ENCODE data around the gene GNB1.

The GNB1 gene

GRCh38 chr1:1922702-1922955 is 31.7 kb upstream of the GNB1 start:
- no peak for DNase-seq

- no peak for DNase-seq
Measured at GRCh38 chr1:1921901-1922701, 31.2 kb upstream of the GNB1 start.

- no peak for DNase-seq
Measured at GRCh38 chr1:1921459-1921862, 30.6 kb upstream of the GNB1 start.

- no peak for DNase-seq
Measured at GRCh38 chr1:1920608-1921458, 29.9 kb upstream of the GNB1 start.

- DNase-seq: no peak
Measured at GRCh38 chr1:1920057-1920607, 29.2 kb upstream of the GNB1 start.

GRCh38 chr1:1919304-1920056 is 28.6 kb upstream of the GNB1 start:
- DNase-seq: peak; percentile 100

- DNase-seq: no peak
Measured at GRCh38 chr1:1918901-1919303, 28.0 kb upstream of the GNB1 start, which contains the start of gene TMEM52. TMEM52 (minus strand) TSS chr1:1919279; CDS start chr1:1919265, 14 bp downstream.

GRCh38 chr1:1917995-1918900 is 27.4 kb upstream of the GNB1 start:
- DNase-seq: no peak

- DNase-seq: no peak
Measured at GRCh38 chr1:1917304-1917976, 26.6 kb upstream of the GNB1 start.

- no peak for DNase-seq
Measured at GRCh38 chr1:1916851-1917251, 26.0 kb upstream of the GNB1 start.

- no peak for DNase-seq
Measured at GRCh38 chr1:1915911-1916840, 25.3 kb upstream of the GNB1 start.

- no peak for DNase-seq
Measured at GRCh38 chr1:1914971-1915692, 24.2 kb upstream of the GNB1 start, which contains the start of gene CALML6. CALML6 (plus strand) TSS chr1:1915260; CDS start chr1:1915281, 21 bp downstream.

- DNase-seq: no peak
Measured at GRCh38 chr1:1914101-1914970, 23.4 kb upstream of the GNB1 start.

GRCh38 chr1:1911350-1912041 is 20.6 kb upstream of the GNB1 start:
- DNase-seq: no peak

GRCh38 chr1:1910651-1911331 is 19.9 kb upstream of the GNB1 start:
- DNase-seq: no peak

GRCh38 chr1:1910033-1910465 is 19.2 kb upstream of the GNB1 start:
- DNase-seq: no peak

- DNase-seq: no peak
Measured at GRCh38 chr1:1908506-1908791, 17.6 kb upstream of the GNB1 start.
